Measurements from ENCODE around the gene POLG. TPM values are rescaled to one million over a fixed set of nuclear protein-coding genes. Genes with fewer than 3 reads are reported as not detected.

The POLG gene
- total and polyA plus RNA-seq, 2 experiments from 2014 or later, result 28.8 to 74.1 TPM

- no peak overlapping the region for H2AFZ ChIP-seq
- no peaks in the 10 kb centered on the region for H3K27me3 ChIP-seq (ENCODE audit: insufficient read depth)
- Mint-ChIP-seq H3K9me3 (no peaks in the 10 kb centered on the region), H3K27me3 (ENCODE audit: insufficient read depth, low read depth, poor library complexity) (peaks cover 6% of the 10 kb centered on the region), H3K36me3 (ENCODE audit: low read depth) (peaks cover 83% of the 10 kb centered on the region), H3K27ac (no peak overlapping the region; the same call in 1 of the 2 replicates), H3K4me3 (no peak overlapping the region), H3K4me1 (no peaks in the 10 kb centered on the region)
- H3F3A ChIP-seq (replicated peaks; ENCODE audit: low read depth), result 0 out of 2 replicates have a peak, but pooled peaks cover 3% of the 10 kb centered on the region
- DNase-seq (ENCODE audit: low spot score), result no peak
- H3K4me2 ChIP-seq, result no peak overlapping the region
- H3K27ac ChIP-seq (ENCODE audit: low read depth), result no peak overlapping the region
- no peaks in the 10 kb centered on the region for H3K79me2 ChIP-seq (replicated peaks; ENCODE audit: insufficient read depth)
- TF ChIP-seq POLR2AphosphoS5 (IDR thresholded peaks at IDR 0.05; ENCODE audit: low read depth), result no peak
- no peak for TF ChIP-seq JUNB (IDR thresholded peaks at IDR 0.05; ENCODE audit: unreplicated experiment)
- no peak for TF ChIP-seq ZNF114 (CRISPR knock-in tag; IDR thresholded peaks at IDR 0.05)
- TF ChIP-seq NANOG (IDR thresholded peaks at IDR 0.05; ENCODE audit: borderline replicate concordance), result no peak
- H3K9me2 ChIP-seq (ENCODE audit: insufficient read depth), result no peaks in the 10 kb centered on the region
- H3K36me3 ChIP-seq (ENCODE audit: insufficient read depth), result peaks cover 62% of the 10 kb centered on the region
- H3K4me3 ChIP-seq, result no peak overlapping the region
- peaks cover 4% of the 10 kb centered on the region; the same call in 1 of the 2 replicates for H4K20me1 ChIP-seq (replicated peaks; ENCODE audit: insufficient read depth)
- no peak for ATAC-seq
- no peaks in the 10 kb centered on the region for H3K4me1 ChIP-seq (ENCODE audit: insufficient read depth)
Observed at GRCh38 chr15:89307791-89308190, 26.8 kb downstream of the POLG start.

- no peak overlapping the region for H3K4me3 Mint-ChIP-seq
- H3K36me3 ChIP-seq (ENCODE audit: insufficient read depth), result peaks cover 64% of the 10 kb centered on the region
- no peaks in the 10 kb centered on the region for H3K79me2 ChIP-seq (replicated peaks; ENCODE audit: insufficient read depth)
- no peak overlapping the region for H2AFZ ChIP-seq
- peaks cover 4% of the 10 kb centered on the region for H3K27me3 Mint-ChIP-seq (ENCODE audit: insufficient read depth, low read depth, poor library complexity)
- no peaks in the 10 kb centered on the region for H3K27me3 ChIP-seq (ENCODE audit: insufficient read depth)
- H3K4me1 ChIP-seq (ENCODE audit: insufficient read depth), result no peaks in the 10 kb centered on the region
- H3K4me1 Mint-ChIP-seq, result no peaks in the 10 kb centered on the region
- H3K4me2 ChIP-seq, result no peak overlapping the region
- no peak overlapping the region for H3K27ac ChIP-seq (ENCODE audit: low read depth)
- peak overlapping the region; percentile 25 for H3K27ac Mint-ChIP-seq
- DNase-seq (ENCODE audit: low spot score), result no peak
- H3K9me2 ChIP-seq (ENCODE audit: insufficient read depth), result no peaks in the 10 kb centered on the region
- no peak for ATAC-seq
- H3K9me3 Mint-ChIP-seq, result no peaks in the 10 kb centered on the region
- peaks cover 83% of the 10 kb centered on the region for H3K36me3 Mint-ChIP-seq (ENCODE audit: low read depth)
- H3F3A ChIP-seq (replicated peaks; ENCODE audit: low read depth), result 0 out of 2 replicates have a peak, but pooled peaks cover 3% of the 10 kb centered on the region
- H4K20me1 ChIP-seq (replicated peaks; ENCODE audit: insufficient read depth), result peaks cover 3% of the 10 kb centered on the region; the same call in 1 of the 2 replicates
- no peak overlapping the region for H3K4me3 ChIP-seq
- no peak for TF ChIP-seq NANOG (IDR thresholded peaks at IDR 0.05; ENCODE audit: borderline replicate concordance)
- TF ChIP-seq STAT1 (IDR thresholded peaks at IDR 0.05; ENCODE audit: unreplicated experiment), result no peak
- no peak for TF ChIP-seq ETS1 (IDR thresholded peaks at IDR 0.05)
- no peak for TF ChIP-seq REST (IDR thresholded peaks at IDR 0.05; ENCODE audit: unreplicated experiment)
- TF ChIP-seq ZNF114 (CRISPR knock-in tag; IDR thresholded peaks at IDR 0.05), result no peak
- TF ChIP-seq CTCF (conservative IDR thresholded peaks at IDR 0.05; ENCODE audit: low read depth in 2 of 2), result no peak
- TF ChIP-seq EZH2 (IDR thresholded peaks at IDR 0.05; ENCODE audit: low read depth, unreplicated experiment), result no peak
- TF ChIP-seq POLR2AphosphoS5 (IDR thresholded peaks at IDR 0.05; ENCODE audit: low read depth), result no peak
- TF ChIP-seq CREB1 (CRISPR knock-in tag; IDR thresholded peaks at IDR 0.05; ENCODE audit: low read depth), result no peak
- no peak for TF ChIP-seq EZH2phosphoT487 (IDR thresholded peaks at IDR 0.05; ENCODE audit: unreplicated experiment)
- no peak for TF ChIP-seq JUNB (IDR thresholded peaks at IDR 0.05; ENCODE audit: unreplicated experiment)
- TF ChIP-seq ZNF331 (CRISPR knock-in tag; IDR thresholded peaks at IDR 0.05; ENCODE audit: low read depth), result no peak
Observed at GRCh38 chr15:89307046-89307587, 27.5 kb downstream of the POLG start.

All from GM23338 (cell line).